Measurements from ENCODE around the gene MEIKIN.

GRCh38 chr5:131769961-131770360 lies 175.5 kb downstream of the MEIKIN start:
- TF ChIP-seq CTCF (IDR thresholded peaks at IDR 0.05; ENCODE audit: low read length) (no peak), EZH2phosphoT487 (IDR thresholded peaks at IDR 0.05; ENCODE audit: low read length) (no peak), EZH2 (optimal IDR thresholded peaks at IDR 0.05; ENCODE audit: low read depth, low read length) (no peak)

Measured in MM.1S (cell line).